ENCODE measurements around the gene ANKRD13A. TPM values are rescaled to one million over a fixed set of nuclear protein-coding genes. Genes with fewer than 3 reads are reported as not detected.

Gene ANKRD13A
- total and polyA plus RNA-seq, 2 experiments from 2014 or later: 5.7 to 25.6 TPM

DNA sequence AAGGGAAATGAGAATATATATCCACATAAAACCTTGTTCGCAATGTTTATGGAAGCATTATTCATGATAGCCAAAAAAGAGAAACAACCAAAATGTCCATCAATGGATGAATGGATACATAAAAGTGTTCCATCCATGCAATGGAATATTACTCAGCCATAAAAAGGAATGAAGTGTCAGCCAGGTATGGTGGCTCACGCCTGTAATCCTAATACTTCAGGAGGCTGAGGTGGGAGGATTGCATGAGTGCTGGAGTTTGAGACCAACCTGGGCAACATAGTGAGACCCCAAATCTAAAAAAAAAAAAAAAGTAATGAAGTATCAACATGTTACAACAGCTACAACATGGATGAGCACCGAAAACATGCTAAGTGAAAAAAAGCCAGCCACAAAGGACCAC lies 72.7 kb downstream of the ANKRD13A start:
- Histone ChIP-seq H3K27ac (ENCODE audit: low read depth) (no peak overlapping the region), H3K4me3 (no peak overlapping the region), H3K4me1 (ENCODE audit: insufficient read depth) (no peaks in the 10 kb centered on the region; the same call in 1 of the 2 replicates), H3K27me3 (ENCODE audit: insufficient read depth) (no peaks in the 10 kb centered on the region), H3K4me2 (no peak overlapping the region), H2AFZ (no peak overlapping the region), H3K9me2 (ENCODE audit: insufficient read depth) (0 out of 2 replicates have a peak, but pooled peaks cover 5% of the 10 kb centered on the region), H4K20me1 (replicated peaks; ENCODE audit: insufficient read depth) (no peaks in the 10 kb centered on the region), H3F3A (replicated peaks; ENCODE audit: low read depth) (no peaks in the 10 kb centered on the region), H3K36me3 (ENCODE audit: insufficient read depth) (no peaks in the 10 kb centered on the region), H3K79me2 (replicated peaks; ENCODE audit: insufficient read depth) (no peaks in the 10 kb centered on the region)
- Mint-ChIP-seq H3K27ac (no peak overlapping the region), H3K36me3 (ENCODE audit: low read depth) (no peaks in the 10 kb centered on the region), H3K27me3 (ENCODE audit: insufficient read depth, low read depth, poor library complexity) (peaks cover 8% of the 10 kb centered on the region), H3K9me3 (peaks cover 7% of the 10 kb centered on the region; the same call in 2 of the 3 replicates), H3K4me1 (peaks cover 3% of the 10 kb centered on the region; the same call in 1 of the 3 replicates), H3K4me3 (no peak overlapping the region)
- TF ChIP-seq ZNF114 (CRISPR knock-in tag; IDR thresholded peaks at IDR 0.05) (no peak), REST (IDR thresholded peaks at IDR 0.05; ENCODE audit: unreplicated experiment) (no peak), NANOG (IDR thresholded peaks at IDR 0.05; ENCODE audit: borderline replicate concordance) (no peak), JUNB (IDR thresholded peaks at IDR 0.05; ENCODE audit: unreplicated experiment) (no peak), EZH2 (IDR thresholded peaks at IDR 0.05; ENCODE audit: low read depth, unreplicated experiment) (no peak), POLR2AphosphoS5 (IDR thresholded peaks at IDR 0.05; ENCODE audit: low read depth) (no peak), STAT1 (IDR thresholded peaks at IDR 0.05; ENCODE audit: unreplicated experiment) (no peak), ZNF331 (CRISPR knock-in tag; IDR thresholded peaks at IDR 0.05; ENCODE audit: low read depth) (no peak), CREB1 (CRISPR knock-in tag; IDR thresholded peaks at IDR 0.05; ENCODE audit: low read depth) (no peak), ZNF462 (CRISPR knock-in tag; IDR thresholded peaks at IDR 0.05) (no peak), EZH2phosphoT487 (IDR thresholded peaks at IDR 0.05; ENCODE audit: unreplicated experiment) (no peak)
- TF ChIP-seq, protein P1, sequence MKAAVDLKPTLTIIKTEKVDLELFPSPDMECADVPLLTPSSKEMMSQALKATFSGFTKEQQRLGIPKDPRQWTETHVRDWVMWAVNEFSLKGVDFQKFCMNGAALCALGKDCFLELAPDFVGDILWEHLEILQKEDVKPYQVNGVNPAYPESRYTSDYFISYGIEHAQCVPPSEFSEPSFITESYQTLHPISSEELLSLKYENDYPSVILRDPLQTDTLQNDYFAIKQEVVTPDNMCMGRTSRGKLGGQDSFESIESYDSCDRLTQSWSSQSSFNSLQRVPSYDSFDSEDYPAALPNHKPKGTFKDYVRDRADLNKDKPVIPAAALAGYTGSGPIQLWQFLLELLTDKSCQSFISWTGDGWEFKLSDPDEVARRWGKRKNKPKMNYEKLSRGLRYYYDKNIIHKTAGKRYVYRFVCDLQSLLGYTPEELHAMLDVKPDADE (IDR thresholded peaks at IDR 0.05): no peak
- TF ChIP-seq, protein P2, sequence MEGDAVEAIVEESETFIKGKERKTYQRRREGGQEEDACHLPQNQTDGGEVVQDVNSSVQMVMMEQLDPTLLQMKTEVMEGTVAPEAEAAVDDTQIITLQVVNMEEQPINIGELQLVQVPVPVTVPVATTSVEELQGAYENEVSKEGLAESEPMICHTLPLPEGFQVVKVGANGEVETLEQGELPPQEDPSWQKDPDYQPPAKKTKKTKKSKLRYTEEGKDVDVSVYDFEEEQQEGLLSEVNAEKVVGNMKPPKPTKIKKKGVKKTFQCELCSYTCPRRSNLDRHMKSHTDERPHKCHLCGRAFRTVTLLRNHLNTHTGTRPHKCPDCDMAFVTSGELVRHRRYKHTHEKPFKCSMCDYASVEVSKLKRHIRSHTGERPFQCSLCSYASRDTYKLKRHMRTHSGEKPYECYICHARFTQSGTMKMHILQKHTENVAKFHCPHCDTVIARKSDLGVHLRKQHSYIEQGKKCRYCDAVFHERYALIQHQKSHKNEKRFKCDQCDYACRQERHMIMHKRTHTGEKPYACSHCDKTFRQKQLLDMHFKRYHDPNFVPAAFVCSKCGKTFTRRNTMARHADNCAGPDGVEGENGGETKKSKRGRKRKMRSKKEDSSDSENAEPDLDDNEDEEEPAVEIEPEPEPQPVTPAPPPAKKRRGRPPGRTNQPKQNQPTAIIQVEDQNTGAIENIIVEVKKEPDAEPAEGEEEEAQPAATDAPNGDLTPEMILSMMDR (conservative IDR thresholded peaks at IDR 0.05; ENCODE audit: low read depth in 2 of 2): no peak
- ATAC-seq (no peak), DNase-seq (ENCODE audit: low spot score) (no peak)

Measured in GM23338 (cell line).